Esophagus muscularis mucosa (tissue), 4 donors: ENCODE results near the gene MAP2K2. TPM values are rescaled to one million over a fixed set of nuclear protein-coding genes. Genes with fewer than 3 reads are reported as not detected.

Experiments used
- DNase-seq: peaks from one replicate; pipeline ENCODE4 v3.0.0-alpha.2; 2017; ENCODE audit errors: extremely low spot score
- H3K27ac ChIP-seq, 4 donors: fragments of 200-600 bp; sonication (generic); replicated peaks in 1 of 4; 1 replicate in 3 of 4; 2 replicates in 1 of 4; pipeline ENCODE4 v1.5.1; 2016 to 2019; ENCODE audit warnings: mild to moderate bottlenecking in 1 of 4
- H3K27me3 ChIP-seq, 4 donors: fragments of 200-600 bp; sonication (generic); one replicate each; pipeline versions ENCODE4 v1.5.1 to v1.6.0; 2016 to 2019
- H3K36me3 ChIP-seq, 4 donors: fragments of 200-600 bp; sonication (generic); one replicate each; pipeline ENCODE4 v1.5.1; 2016 to 2019
- H3K4me1 ChIP-seq, 4 donors: fragments of 200-600 bp; sonication (generic); one replicate each; pipeline ENCODE4 v1.5.1; 2016 to 2019
- H3K4me3 ChIP-seq, 4 donors: fragments of 200-600 bp; sonication (generic); 1 replicate in 2 of 4; 2 replicates in 2 of 4; pipeline ENCODE4 v1.5.1; 2016 to 2019; ENCODE audit warnings: mild to moderate bottlenecking in 4 of 4, moderate library complexity in 1 of 4
- H3K9me3 ChIP-seq, 4 donors: fragments of 200-600 bp; sonication (generic); 1 replicate in 3 of 4; 2 replicates in 1 of 4; pipeline ENCODE4 v1.5.1; 2016 to 2019
- CTCF ChIP-seq, 3 experiments: fragments of 200-600 bp in 2 of 3; fragments of 450-650 bp in 1 of 3; sonication (generic) in 2 of 3; IDR thresholded peaks; one replicate each; pipeline ENCODE4 v1.5.1; 2017 to 2019; ENCODE audit warnings: antibody characterized with exemption in 3 of 3, mild to moderate bottlenecking in 2 of 3, moderate library complexity in 1 of 3
- EP300 ChIP-seq: sonication (generic); formaldehyde crosslinking; IDR thresholded peaks from one replicate; pipeline ENCODE4 v1.6.1; 2017; ENCODE audit warnings: antibody characterized with exemption
- POLR2A ChIP-seq: fragments of 450-650 bp; IDR thresholded peaks from one replicate; pipeline ENCODE4 v1.6.1; 2017; ENCODE audit warnings: antibody characterized with exemption, moderate library complexity, mild to moderate bottlenecking, low read depth
- POLR2AphosphoS5 ChIP-seq, 2 donors: sonication (generic); formaldehyde crosslinking; IDR thresholded peaks; one replicate each; pipeline ENCODE4 v1.6.1; 2017; ENCODE audit warnings: antibody characterized with exemption in 2 of 2
- WGBS: methylation state at CpG from one replicate; pipeline ENCODE4 v1.1.5; 2018; 5-methylcytosine and 5-hydroxymethylcytosine counted together
- intact Hi-C: fragments of 100-400 bp; cut with DNase I; formaldehyde crosslinking; loops from one replicate; pipeline ENCODE4 v1.15.1; 2023
- total RNA-seq, 4 donors: library from RNA; depleted of rRNA; stranded (reverse); fragments of >200 nt; gene quantifications; one replicate each; pipeline versions ENCODE4 v1.1.0 to v1.2.1, GENCODE V29; 2016

The MAP2K2 gene
- total RNA-seq, 4 donors from 2014 or later = 59.0 to 145 (median 101) TPM

GRCh38 chr19:4115050-4115817 lies 8.7 kb downstream of the MAP2K2 start:
- Histone ChIP-seq H3K27me3 (no peaks in the 10 kb centered on the region), H3K27ac (no peak overlapping the region)
- 71% methylated on average over 12 of the region's 27 CpGs for WGBS

GRCh38 chr19:4114181-4114580 lies 9.7 kb downstream of the MAP2K2 start:
- Histone ChIP-seq H3K9me3 (no peaks in the 10 kb centered on the region), H3K27me3 (no peaks in the 10 kb centered on the region), H3K36me3 (peaks cover 38 to 93% (median 88%) of the 10 kb centered on the region in 4 donors), H3K27ac (no peak overlapping the region), H3K4me1 (peaks cover 3 to 17% (median 11%) of the 10 kb centered on the region in 4 donors), H3K4me3 (no peak overlapping the region)
- intact Hi-C loops = no loop called here
- no peak for DNase-seq
- TF ChIP-seq POLR2A (no peak), CTCF (IDR thresholded peaks at IDR 0.05) (no peak), EP300 (no peak), POLR2AphosphoS5 (IDR thresholded peaks at IDR 0.05) (no peak)
- 86% methylated on average over 13 of the region's 19 CpGs for WGBS

More at GRCh38 chr19:4115050-4115817, 8.7 kb downstream of the MAP2K2 start:
- Histone ChIP-seq H3K9me3 (no peaks in the 10 kb centered on the region), H3K4me3 (no peak overlapping the region), H3K4me1 (peaks cover 4 to 22% (median 12%) of the 10 kb centered on the region in 4 donors), H3K36me3 (peaks cover 29 to 90% (median 84%) of the 10 kb centered on the region in 4 donors)
- TF ChIP-seq POLR2AphosphoS5 (IDR thresholded peaks at IDR 0.05) = no peak
- TF ChIP-seq EP300 = no peak
- no peak for TF ChIP-seq POLR2A
- no peak for TF ChIP-seq CTCF (IDR thresholded peaks at IDR 0.05)
- DNase-seq = no peak
- intact Hi-C loops = no loop called here

- Histone ChIP-seq H3K27me3 (no peaks in the 10 kb centered on the region), H3K27ac (peak overlapping the region in 2 of 4 donors; percentile 12 to 24), H3K36me3 (peaks cover 44 to 98% (median 94%) of the 10 kb centered on the region in 4 donors), H3K4me1 (peaks cover 0 to 17% (median 11%) of the 10 kb centered on the region in 4 donors), H3K4me3 (no peak overlapping the region), H3K9me3 (no peaks in the 10 kb centered on the region)
- no peak for DNase-seq
- 79% methylated on average over 22 of the region's 22 CpGs for WGBS
- intact Hi-C loops = no loop called here
- TF ChIP-seq CTCF (IDR thresholded peaks at IDR 0.05) = no peak
- TF ChIP-seq POLR2AphosphoS5 (IDR thresholded peaks at IDR 0.05) = no peak
- TF ChIP-seq POLR2A = no peak
- TF ChIP-seq EP300 = no peak
Observed at GRCh38 chr19:4113398-4114088, 10.4 kb downstream of the MAP2K2 start.

GRCh38 chr19:4112367-4112766 lies 11.6 kb downstream of the MAP2K2 start:
- over 99% methylated on average over 15 of the region's 17 CpGs for WGBS
- H3K36me3 ChIP-seq = peaks cover 49 to 100% (median 96%) of the 10 kb centered on the region in 4 donors

More at GRCh38 chr19:4112367-4112766, 11.6 kb downstream of the MAP2K2 start:
- Histone ChIP-seq H3K9me3 (no peaks in the 10 kb centered on the region), H3K4me1 (peaks cover 0 to 17% (median 11%) of the 10 kb centered on the region in 4 donors), H3K4me3 (no peak overlapping the region), H3K27ac (peak overlapping the region in 1 of 4 donors; percentile 33), H3K27me3 (no peaks in the 10 kb centered on the region)
- intact Hi-C loops = no loop called here
- DNase-seq = no peak
- TF ChIP-seq EP300 (no peak), POLR2A (no peak), CTCF (IDR thresholded peaks at IDR 0.05) (no peak), POLR2AphosphoS5 (IDR thresholded peaks at IDR 0.05) (no peak)
